Chondrocyte (in vitro differentiated cells): ENCODE results near the gene OR4K17. TPM values are rescaled to one million over a fixed set of nuclear protein-coding genes. Genes with fewer than 3 reads are reported as not detected.
"Not testable (repeated sequence)": the region's sequence is repeated elsewhere in the genome, so short reads cannot be mapped to it uniquely, and the experiment has no call there.

Experiments
- DNase-seq: peaks from one replicate; pipeline ENCODE4 v3.0.0; 2021; ENCODE audit warnings: mixed read lengths, low spot score
- H3K27ac Mint-ChIP-seq: one replicate; pipeline ENCODE4 v1.8.0; 2021; ENCODE audit warnings: mild to moderate bottlenecking, moderate library complexity, mixed read lengths; ENCODE audit not compliant: unreplicated experiment
- H3K27me3 Mint-ChIP-seq: 2 replicates; pipeline ENCODE4 v1.8.0; 2021; ENCODE audit warnings: low read depth, mixed read lengths
- H3K36me3 Mint-ChIP-seq: 2 replicates; pipeline ENCODE4 v1.8.0; 2021; ENCODE audit warnings: low read depth, mixed read lengths
- H3K4me1 Mint-ChIP-seq: 2 replicates; pipeline ENCODE4 v1.8.0; 2021; ENCODE audit warnings: low read depth, mild to moderate bottlenecking, mixed read lengths
- H3K4me3 Mint-ChIP-seq: one replicate; pipeline ENCODE4 v1.8.0; 2021; ENCODE audit warnings: mild to moderate bottlenecking, moderate library complexity, mixed read lengths; ENCODE audit not compliant: unreplicated experiment
- H3K9me3 Mint-ChIP-seq: 2 replicates; pipeline ENCODE4 v1.8.0; 2021; ENCODE audit warnings: low read depth, mixed read lengths
- CTCF ChIP-seq: fragments of 200-600 bp; sonication (generic); IDR thresholded peaks from 2 replicates; pipeline ENCODE4 v1.5.0; 2021; ENCODE audit warnings: antibody characterized with exemption, mild to moderate bottlenecking, moderate library complexity
- total RNA-seq: library from RNA; stranded (reverse); gene quantifications from 3 replicates; pipeline ENCODE4 v1.2.1, GENCODE V29; 2021

The OR4K17 gene
- total RNA-seq, 1 donor from 2014 or later: not detected

- H3K27ac Mint-ChIP-seq: no peak overlapping the region
- no peak overlapping the region for H3K4me3 Mint-ChIP-seq
- no peak for TF ChIP-seq CTCF
- no peak for DNase-seq
- H3K4me1 Mint-ChIP-seq: no peaks in the 10 kb centered on the region
- no peaks in the 10 kb centered on the region for H3K27me3 Mint-ChIP-seq
- H3K36me3 Mint-ChIP-seq: no peaks in the 10 kb centered on the region
- H3K9me3 Mint-ChIP-seq: peaks cover 52% of the 10 kb centered on the region
Observed at GRCh38 chr14:20164462-20164861, 53.9 kb downstream of the OR4K17 start.

GRCh38 chr14:20167091-20167490 is 56.6 kb downstream of the OR4K17 start:
- Mint-ChIP-seq H3K4me1 (no peaks in the 10 kb centered on the region), H3K36me3 (no peaks in the 10 kb centered on the region), H3K27me3 (no peaks in the 10 kb centered on the region), H3K27ac (no peak overlapping the region), H3K9me3 (peaks cover 39% of the 10 kb centered on the region), H3K4me3 (no peak overlapping the region)
- no peak for DNase-seq
- no peak for TF ChIP-seq CTCF

DNA sequence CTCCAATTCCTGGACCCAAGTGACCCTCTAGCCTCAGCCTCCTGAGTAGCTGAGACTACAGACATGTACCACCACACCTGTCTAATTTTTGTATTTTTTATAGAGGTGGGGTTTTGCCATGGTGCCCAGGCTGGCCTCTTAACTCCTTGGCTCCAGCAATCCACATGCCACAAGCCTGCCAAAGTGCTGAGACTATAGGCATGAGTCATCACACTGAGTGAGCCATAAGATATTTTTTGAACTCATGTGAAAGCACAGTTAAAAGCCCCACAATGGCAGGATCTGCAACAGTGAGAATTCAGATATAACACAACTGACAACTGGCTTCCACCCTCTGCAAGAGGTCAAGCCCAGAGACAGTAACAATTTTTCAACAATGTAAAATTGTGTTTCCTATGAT is 59.3 kb downstream of the OR4K17 start:
- H3K9me3 Mint-ChIP-seq: peaks cover 33% of the 10 kb centered on the region
- H3K27me3 Mint-ChIP-seq, H3K4me1 Mint-ChIP-seq, H3K36me3 Mint-ChIP-seq, H3K4me3 Mint-ChIP-seq, H3K27ac Mint-ChIP-seq, DNase-seq: not testable (repeated sequence)

Other genes with a start within 250 kb of the OR4K17 start
- gene OR4K2, start 235.6 kb upstream of the OR4K17 start, total RNA-seq: not detected in 3 replicates
- gene OR4K5, start 190.1 kb upstream of the OR4K17 start, total RNA-seq: not detected in 3 replicates
- gene OR4K1, start 179.8 kb upstream of the OR4K17 start, total RNA-seq: not detected in 3 replicates
- not detected in 3 replicates for gene OR4K15, start 135.1 kb upstream of the OR4K17 start, total RNA-seq
- gene OR4Q2, start 108.6 kb upstream of the OR4K17 start, total RNA-seq: not detected in 3 replicates
- gene OR4K14, start 91.4 kb upstream of the OR4K17 start, total RNA-seq: not detected in 3 replicates
- not detected in 3 replicates for gene OR4K13, start 74.7 kb upstream of the OR4K17 start, total RNA-seq
- not detected in 3 replicates for gene OR4L1, start 50.7 kb upstream of the OR4K17 start, total RNA-seq
- gene OR4N5, start 28.1 kb downstream of the OR4K17 start, total RNA-seq: not detected in 3 replicates
- not detected in 3 replicates for gene OR11G2, start 80.2 kb downstream of the OR4K17 start, total RNA-seq
- not detected in 3 replicates for gene OR11H6, start 113.0 kb downstream of the OR4K17 start, total RNA-seq
- gene OR11H7, start 118.2 kb downstream of the OR4K17 start, total RNA-seq: not detected in 3 replicates
- not detected in 3 replicates for gene OR11H4, start 128.5 kb downstream of the OR4K17 start, total RNA-seq
- gene TTC5, start 195.2 kb downstream of the OR4K17 start, total RNA-seq: 16.3 to 29.5 TPM (median 17.3 TPM) in 3 replicates
- gene CCNB1IP1, start 222.5 kb downstream of the OR4K17 start, total RNA-seq: 32.6 to 41.2 TPM (median 34.7 TPM) in 3 replicates
- 16.2 to 27.3 TPM (median 19.4 TPM) in 3 replicates for gene PARP2, start 232.9 kb downstream of the OR4K17 start, total RNA-seq